ENCODE data around the gene UBE2D3.
A peak's percentile ranks its signal among the peaks of the same experiment; 100 is the strongest.
"Not testable (repeated sequence)": the region's sequence is repeated elsewhere in the genome, so short reads cannot be mapped to it uniquely, and the experiment has no call there.

Gene UBE2D3

DNA sequence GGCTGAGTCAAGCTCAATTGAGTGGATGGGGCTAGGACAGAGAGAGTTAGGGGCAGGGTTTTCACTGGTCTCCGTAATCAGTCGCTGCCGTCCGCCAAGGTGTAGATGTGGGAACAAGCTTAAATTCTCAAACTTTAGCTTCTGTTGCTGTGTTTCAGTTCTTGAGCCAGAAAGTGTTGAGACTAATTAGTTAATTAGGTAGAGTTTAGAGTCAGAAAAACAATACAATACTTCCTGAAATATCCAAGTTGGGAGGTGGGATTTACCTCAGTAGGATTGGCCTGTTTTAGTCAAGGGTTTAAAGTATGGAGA, 1.1 kb upstream of the UBE2D3 start:
- no peak for DNase-seq

DNA sequence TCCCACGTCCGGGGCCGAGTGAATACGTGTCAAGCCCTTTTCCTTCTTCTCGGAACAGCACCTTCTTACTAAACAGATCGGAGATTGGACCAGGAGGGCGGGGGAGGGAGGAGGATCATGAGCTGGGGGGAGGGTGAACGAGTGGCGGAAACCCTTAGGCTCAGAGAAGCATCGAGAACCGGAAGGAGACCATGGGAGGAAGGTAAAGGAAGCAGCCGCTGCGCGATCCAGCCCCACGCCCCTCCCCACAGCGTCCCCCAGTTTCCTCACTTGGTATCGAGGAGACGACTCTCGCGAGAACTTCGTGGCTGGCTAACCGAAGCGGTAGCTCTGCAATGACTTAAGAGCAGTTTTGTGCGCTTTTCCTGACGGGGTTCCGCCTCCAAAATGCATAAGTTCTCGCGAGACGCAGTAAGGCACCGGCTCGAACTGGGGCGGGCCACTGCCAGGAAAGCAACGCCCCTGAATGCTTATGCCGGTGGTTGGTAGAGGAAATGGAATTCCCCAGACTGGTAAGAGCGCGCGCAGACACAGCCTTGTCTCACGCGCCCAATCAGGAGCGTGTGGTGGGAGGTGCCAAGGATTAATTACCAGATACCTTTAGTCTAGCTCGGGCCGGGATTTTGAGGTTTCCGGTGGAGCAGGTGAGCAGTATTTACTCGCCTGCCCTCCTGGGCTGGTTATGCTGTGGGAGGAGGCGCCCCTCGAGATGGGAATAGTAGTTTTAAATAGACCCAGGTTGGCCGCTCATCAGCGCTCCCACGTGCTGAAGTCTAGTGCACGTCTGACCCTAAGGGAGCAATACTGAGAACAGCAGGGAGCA, 534 bp upstream of the UBE2D3 start:
- peak; percentile 99 for DNase-seq

- DNase-seq = no peak
These were observed 1.1 kb downstream of the UBE2D3 start for GRCh38 chr4:102826105-102826889.

DNA sequence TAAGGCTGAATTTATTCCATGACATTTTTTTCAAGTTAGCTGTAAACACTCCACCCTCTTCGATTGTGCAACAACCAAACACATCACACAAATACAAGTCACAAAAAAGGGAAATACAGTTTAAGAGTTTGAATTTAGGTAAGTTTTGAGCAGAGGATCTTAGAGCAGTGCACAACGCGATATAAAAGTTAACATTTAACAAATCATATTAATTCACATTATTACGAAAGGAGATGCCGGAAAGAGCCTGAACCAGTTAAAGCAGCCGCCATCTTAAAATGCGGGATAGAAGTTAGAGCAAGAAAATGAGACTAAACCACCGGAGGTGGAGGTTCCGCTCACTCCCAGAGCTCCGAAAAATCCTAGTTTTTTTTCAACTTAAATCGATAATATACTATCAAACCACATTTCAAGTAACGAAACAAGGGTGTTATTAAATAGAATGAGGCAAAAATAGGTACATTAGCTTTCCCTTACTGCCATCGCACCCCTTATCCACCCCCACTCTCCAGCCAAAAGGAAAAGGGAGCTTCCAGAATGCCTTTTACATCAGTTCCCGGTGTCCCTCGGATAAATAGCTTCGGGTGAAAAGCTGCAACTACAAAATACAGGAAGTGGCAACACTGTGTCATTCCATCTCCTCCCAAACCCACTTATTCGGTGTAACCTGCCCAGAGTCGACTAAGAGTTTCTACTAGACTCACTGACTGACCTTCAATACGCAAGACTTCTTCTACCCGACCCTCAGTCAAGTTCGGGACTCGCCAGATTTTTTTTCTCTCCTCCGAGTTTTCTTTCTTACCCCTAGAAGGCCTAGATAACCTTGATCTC, 1.9 kb downstream of the UBE2D3 start:
- peak; percentile 53 for DNase-seq

DNA sequence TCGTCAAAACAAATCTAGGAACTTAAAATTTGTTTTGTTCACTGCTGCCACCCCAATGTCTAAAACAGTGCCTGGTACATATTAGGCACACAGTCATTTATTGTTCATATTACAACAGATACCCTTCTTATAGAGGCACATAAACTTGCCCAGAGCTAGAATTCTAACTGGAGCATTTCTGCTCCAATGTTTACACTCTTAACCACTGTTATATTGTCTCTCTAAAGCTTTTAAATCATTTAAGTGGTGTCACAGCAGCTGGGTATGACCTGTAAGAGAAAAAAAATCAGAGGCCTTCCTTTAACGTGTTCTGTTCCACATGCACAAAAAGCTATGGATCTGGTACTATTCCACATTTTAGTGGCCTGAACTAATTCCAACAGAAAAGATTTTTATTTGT, 3.0 kb downstream of the UBE2D3 start:
- no peak for DNase-seq

- no peak for DNase-seq
These were observed 3.5 kb downstream of the UBE2D3 start for GRCh38 chr4:102823897-102824296.

DNA sequence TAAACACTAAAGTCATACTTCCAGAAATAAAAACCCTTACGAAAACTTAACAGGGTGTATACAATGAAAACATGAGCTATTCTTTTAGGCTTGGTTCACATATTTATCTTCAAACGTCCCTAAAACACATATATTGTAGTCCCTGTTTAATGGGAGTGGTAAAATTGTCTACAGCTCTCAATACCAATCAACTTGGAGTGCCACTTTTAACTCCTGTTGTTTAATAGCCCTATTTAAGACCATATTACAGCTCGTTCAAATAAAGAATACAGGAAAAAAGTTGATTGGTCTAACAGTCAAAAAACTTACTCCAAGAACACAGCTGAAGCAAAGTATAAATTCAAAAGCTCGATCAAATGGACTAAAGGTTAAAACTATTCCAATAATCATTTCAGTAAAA, 3.9 kb downstream of the UBE2D3 start:
- no peak for DNase-seq

DNA sequence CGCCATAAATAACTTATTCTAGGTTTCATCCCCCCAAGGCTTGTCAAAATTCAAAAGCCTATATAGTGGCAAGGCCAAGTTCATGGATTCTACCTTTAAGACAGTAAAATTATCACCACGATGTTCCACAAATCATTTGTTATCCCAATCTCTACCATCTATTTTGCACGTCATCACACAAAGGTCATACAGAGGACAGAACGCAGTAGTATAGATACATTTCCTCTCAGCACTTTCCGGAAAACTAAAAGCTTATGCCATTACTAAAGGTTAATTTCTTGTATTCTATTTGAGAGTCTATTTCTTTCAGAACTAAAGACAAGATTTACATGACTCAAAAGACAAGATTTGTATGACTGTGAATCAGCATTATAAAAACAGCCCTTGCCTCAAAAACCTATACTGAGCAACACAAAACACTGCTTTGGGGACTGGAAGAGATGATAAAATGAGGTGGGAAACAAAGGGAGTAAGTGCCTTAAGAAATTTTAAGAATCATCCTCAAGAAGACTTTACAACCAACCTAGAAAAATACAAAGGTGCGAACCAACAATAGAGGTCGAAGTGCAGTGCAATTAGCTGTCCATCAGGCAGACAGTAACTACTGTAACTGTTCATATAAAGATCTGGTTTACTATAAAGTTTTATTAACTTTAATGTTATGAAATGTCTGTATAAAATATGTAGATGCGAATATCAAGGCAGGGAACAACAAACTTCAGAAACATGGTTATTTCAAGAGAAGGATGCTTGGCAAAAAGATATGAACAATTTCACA, 7.6 kb downstream of the UBE2D3 start:
- DNase-seq = no peak

GRCh38 chr4:102819100-102819499, 8.3 kb downstream of the UBE2D3 start:
- not testable (repeated sequence) for DNase-seq

GRCh38 chr4:102817613-102818268, 9.6 kb downstream of the UBE2D3 start:
- DNase-seq = no peak

DNA sequence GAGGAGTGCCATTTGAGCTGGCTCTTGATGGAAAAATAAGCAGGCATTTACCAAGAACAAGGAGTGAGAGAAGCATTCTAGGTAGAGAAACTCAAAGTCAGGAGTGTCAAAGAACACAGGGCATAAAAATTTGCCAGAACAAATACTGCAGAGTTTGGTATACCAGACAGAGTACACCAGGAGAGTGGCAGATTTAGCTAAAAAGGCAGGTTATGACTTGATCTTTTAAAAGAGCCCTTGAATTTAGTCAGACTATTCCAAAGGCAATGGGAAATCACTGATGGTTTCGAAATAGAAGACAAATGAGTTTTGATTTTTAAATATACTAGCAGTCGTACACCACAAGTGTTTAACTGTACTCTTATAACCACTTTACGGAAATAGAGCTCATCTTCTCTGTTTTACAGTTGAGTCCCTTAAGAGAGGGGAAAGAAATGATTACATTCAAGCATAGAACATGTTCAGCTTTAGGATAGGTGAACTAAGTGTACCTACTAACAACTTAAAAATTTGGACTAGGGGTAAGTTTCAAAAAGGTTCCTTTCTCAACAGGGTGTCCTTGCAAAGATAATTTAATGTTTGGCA, 10.2 kb downstream of the UBE2D3 start:
- DNase-seq = no peak

DNA sequence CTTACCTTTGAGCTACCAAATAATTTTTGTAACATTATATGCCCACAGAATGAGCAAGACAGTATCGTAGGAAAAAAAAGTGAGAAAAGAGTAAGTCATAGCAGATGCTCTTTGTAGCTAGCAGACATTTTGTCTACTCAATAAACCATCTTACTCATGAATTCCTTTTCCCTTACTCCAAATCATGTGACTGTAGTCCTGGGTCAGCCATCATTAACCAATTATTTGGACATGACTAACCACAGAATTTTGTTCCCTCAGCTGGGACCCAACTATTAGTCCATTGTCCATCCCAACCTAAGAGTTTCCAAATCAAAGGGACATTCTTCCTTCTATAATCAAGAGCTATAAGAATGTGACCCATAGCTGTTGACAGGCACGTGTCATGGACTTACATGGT, 11.4 kb downstream of the UBE2D3 start:
- DNase-seq = no peak

- DNase-seq = no peak
These were observed 17.7 kb downstream of the UBE2D3 start for GRCh38 chr4:102809691-102810090.

GRCh38 chr4:102809190-102809589, 18.2 kb downstream of the UBE2D3 start:
- no peak for DNase-seq

- no peak for DNase-seq
These were observed 19.3 kb downstream of the UBE2D3 start for GRCh38 chr4:102808009-102808408.

GRCh38 chr4:102807345-102807744, 20.0 kb downstream of the UBE2D3 start:
- DNase-seq = no peak

- no peak for DNase-seq
These were observed 27.5 kb downstream of the UBE2D3 start for GRCh38 chr4:102799816-102800215.

GRCh38 chr4:102794999-102795398, 32.4 kb downstream of the UBE2D3 start:
- no peak for DNase-seq

GRCh38 chr4:102792361-102792936, 34.9 kb downstream of the UBE2D3 start:
- DNase-seq = no peak

- peak; percentile 8 for DNase-seq
These were observed 36.0 kb downstream of the UBE2D3 start for GRCh38 chr4:102791318-102791835.

GRCh38 chr4:102789317-102789717, 38.0 kb downstream of the UBE2D3 start:
- no peak for DNase-seq

Data from stimulated activated CD4-positive, alpha-beta T cell treated with anti-CD3 and anti-CD28 coated beads, Interleukin-1b, Interleukin-23, amount 100 ng/mL, for 48 hours (primary cell).